Head of caudate nucleus (tissue), 42 donors: ENCODE data around the gene AIRE.

Source experiments
- DNase-seq, 42 donors: peaks; one replicate each; pipeline versions ENCODE4 v3.0.0 to v3.0.0-alpha.2; 2020 to 2021; ENCODE audit warnings: mixed read lengths in 7 of 42
- intact Hi-C: fragments of 100-400 bp; cut with DNase I; formaldehyde crosslinking; loops from one replicate; pipeline ENCODE4 v1.15.0; 2022

AIRE gene

DNA sequence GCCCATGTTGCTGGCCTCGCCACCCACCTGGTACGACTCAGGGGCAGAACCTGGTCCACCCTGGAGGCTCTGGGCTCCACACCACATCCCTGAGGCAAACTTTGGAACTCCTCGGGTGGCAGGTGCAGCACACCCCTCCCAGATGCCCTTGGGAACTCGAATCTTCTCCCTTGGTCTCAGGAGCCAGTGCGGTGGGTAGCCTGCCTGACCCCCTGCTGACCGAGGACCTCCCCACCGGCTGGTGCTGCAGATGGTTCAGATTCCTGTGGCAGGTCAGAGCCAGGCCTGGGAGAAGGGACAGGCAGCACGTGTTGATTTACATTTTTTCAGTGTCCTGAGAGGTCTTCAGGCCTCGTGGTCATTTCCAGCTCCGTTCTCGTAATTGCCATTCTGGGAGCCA lies 59.8 kb downstream of the AIRE start:
- no peak for DNase-seq
- intact Hi-C loops = loop anchor here (10.0 kb wide), 1 partner anchor 459 kb away; the partner anchor contains the start of gene UBE2G2

DNA sequence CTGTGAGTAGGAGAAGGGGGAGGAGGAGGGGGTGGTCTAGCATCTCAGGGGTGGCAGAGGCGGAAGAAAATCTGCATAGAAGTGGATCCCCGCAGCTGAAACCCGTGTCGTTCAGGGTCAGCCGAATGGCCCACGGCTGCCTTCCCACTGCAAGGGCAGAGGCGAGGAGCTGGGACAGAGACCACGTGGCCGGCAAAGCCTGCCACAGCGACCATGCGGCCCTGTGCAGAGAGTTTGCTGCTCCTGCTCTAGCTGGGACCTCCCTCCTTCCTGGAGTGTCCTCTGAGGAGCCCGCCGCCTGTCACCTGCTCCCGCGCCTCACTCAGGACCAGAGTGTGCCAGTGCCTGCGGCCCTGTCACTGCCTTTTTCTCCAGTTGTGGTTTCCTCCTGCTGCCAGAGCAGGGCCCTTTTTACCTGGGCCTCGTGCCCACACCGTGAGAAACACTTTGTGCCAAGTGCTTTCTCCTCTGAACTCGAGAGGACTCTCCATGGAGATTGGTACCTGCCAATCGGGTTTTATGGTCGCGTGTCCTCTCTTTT lies 62.3 kb downstream of the AIRE start:
- DNase-seq = no peak
- intact Hi-C loops = loop anchor here (10.0 kb wide), 1 partner anchor 457 kb away; the partner anchor contains the start of gene UBE2G2
